HG03457 (cell line): Measurements from ENCODE around the gene FKBP5.
"Not testable (repeated sequence)": the region's sequence is repeated elsewhere in the genome, so short reads cannot be mapped to it uniquely, and the experiment has no call there.

Experiments used
- ATAC-seq: cut with Tn5 transposase; IDR thresholded peaks from one replicate; pipeline ENCODE4 v1.9.1; 2021; ENCODE audit warnings: moderate number of reproducible peaks; ENCODE audit not compliant: unreplicated experiment

Gene FKBP5

DNA sequence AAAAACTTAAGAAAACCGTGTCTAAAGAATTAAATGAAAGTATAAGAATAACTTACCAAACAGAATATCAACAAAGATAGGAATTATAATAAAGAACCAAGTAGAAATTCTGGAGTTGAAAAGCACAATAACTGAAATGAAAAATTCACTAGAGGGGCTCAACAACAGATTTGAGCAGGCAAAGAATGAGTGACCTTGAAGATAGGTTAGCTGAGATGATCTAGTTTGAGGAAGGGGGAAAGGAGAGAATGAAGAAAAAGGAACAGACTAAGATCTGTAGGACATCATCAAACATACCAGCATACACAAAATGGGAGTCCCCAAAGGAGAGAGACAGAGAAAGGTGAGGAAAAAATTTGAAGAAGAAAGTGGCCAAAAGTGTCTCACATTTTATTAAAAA is 138.3 kb downstream of the FKBP5 start:
- no peak for ATAC-seq

GRCh38 chr6:35547676-35548075 is 141.0 kb downstream of the FKBP5 start:
- no peak for ATAC-seq

DNA sequence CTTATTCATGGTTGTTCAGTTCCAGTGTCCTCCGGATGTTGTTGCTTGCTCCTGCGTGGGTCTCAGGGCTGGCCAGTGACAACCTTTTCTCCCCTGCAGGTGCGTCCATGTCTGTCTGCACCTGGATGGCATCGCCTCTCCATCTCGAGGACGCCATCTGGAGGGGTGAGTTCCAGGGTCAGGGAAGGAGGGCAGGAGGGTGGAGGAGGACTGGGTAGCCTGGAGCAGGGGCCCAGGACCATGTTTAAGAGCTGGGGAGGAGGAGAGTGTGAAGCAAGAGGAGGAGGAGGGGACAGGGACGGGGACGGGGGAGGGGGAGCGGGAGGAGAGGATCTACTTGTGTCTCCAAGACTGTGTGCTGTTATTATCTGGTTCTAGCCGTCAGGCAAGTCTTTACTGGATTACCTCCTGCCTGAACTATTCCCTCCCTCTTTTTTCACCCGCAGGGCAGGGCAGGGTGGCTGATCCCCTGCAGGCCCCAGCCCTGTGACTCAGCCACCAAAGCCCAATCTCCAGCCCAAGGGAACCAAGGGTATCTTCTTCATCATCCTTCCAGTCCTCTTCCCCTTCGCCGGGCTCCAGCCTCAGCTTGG is 143.8 kb downstream of the FKBP5 start:
- no peak for ATAC-seq

GRCh38 chr6:35543459-35544193 is 145.1 kb downstream of the FKBP5 start:
- no peak for ATAC-seq

DNA sequence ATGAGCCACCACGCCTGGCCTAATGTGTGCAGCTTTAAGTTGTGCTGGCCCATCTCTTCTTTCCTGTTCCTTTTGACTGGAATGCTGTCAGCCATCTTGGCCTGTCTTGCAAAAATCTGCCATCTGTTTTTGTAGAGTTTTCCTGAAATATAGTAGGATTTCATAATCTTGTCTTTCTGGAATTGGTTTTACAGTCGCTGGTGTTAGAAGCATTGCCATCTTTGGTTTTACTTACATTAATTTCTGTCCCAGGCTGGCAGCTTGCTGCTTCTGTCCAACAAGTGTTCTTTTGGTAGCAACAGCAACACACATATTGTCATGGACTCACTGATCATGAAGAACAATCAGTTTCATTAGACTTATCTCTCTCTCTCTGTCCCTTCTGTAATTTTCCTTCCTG is 146.9 kb downstream of the FKBP5 start:
- ATAC-seq = no peak

- no peak for ATAC-seq
Measured at GRCh38 chr6:35539223-35539622, 149.5 kb downstream of the FKBP5 start.

GRCh38 chr6:35535847-35536246 is 152.9 kb downstream of the FKBP5 start:
- ATAC-seq = not testable (repeated sequence)

DNA sequence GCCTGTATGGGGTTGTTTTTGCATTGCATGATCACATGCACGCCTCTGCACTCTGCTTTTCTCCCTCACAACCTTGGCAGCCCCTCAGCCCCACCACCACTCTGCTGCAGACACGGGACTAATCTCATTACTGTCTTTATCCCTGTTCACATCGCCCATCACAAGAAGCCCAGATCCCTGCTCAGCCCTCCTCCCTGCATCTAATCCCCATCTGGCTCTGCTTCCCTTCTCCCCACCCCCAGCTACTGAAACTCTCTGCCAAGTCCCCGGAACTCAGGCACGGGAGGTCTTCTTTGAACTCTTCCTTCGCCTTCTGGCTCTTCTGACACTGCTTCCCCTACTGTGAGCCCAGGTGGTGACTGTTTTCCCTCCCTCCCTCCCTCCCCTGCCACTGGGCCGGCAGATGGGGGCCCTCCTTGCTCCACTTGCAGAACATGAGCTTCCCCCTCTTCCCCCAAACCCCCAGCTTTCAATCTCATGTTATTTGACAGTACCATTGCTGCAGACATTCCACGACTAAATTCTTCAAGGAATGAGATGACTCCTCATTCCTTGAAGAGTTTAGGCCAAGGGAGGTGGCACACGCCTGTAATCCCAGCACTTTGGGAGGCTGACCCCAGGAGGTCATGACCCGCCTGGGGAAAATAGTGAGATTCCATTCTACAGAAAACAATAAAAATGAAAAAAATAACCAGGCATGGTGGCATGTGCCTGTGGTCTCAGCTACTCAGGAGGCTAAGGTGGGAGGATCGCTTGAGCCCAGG is 154.1 kb downstream of the FKBP5 start:
- no peak for ATAC-seq

- no peak for ATAC-seq
Measured at GRCh38 chr6:35533981-35534380, 154.7 kb downstream of the FKBP5 start.

DNA sequence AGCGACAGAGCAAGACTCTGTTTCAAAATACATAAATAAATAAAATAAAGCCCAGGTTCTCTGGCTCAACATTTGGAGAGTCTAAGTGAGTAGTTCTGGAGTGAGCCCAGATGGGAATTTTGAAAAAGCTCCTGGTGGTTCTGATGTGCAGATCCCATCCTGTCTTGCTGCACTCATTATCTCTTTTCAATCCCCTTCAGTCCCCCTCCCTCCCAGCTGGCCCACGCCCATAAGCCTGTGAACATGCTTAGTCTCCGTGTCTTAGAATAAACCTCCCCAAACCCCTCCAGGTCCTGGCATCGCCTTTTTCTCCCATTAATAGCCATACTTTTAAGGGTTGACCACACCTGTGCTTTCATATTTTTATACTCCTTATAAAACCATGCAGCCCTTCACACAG is 156.6 kb downstream of the FKBP5 start:
- no peak for ATAC-seq

GRCh38 chr6:35524380-35525020 is 164.2 kb downstream of the FKBP5 start:
- no peak for ATAC-seq
